HL-60 (cell line): ENCODE results near the gene PRIMPOL.

Experiments used
- DNase-seq, 2 experiments: peaks; one replicate each; pipeline ENCODE4 v3.0.0-alpha.2; 2010 to 2020; ENCODE audit warnings: low read depth in 1 of 2, low spot score in 1 of 2
- H3K27ac ChIP-seq: fragments of 250-450 bp; sonication (Bioruptor Pico); replicated peaks from 2 replicates; pipeline ENCODE4 v1.5.1; 2020; ENCODE audit warnings: mild to moderate bottlenecking, moderate library complexity
- H3K27me3 ChIP-seq: fragments of 250-450 bp; sonication (Bioruptor Pico); 2 replicates; pipeline ENCODE4 v1.5.1; 2021; ENCODE audit warnings: mild to moderate bottlenecking, moderate library complexity; ENCODE audit not compliant: insufficient read depth, poor library complexity, severe bottlenecking
- H3K4me3 ChIP-seq: replicated peaks from 2 replicates; pipeline ENCODE4 v1.5.1; 2011; ENCODE audit warnings: mild to moderate bottlenecking, control low read depth, low read length; ENCODE audit not compliant: insufficient read depth
- GABPA ChIP-seq: IDR thresholded peaks from 2 replicates; pipeline ENCODE4 v1.6.1; 2012; ENCODE audit warnings: low read depth
- POLR2AphosphoS5 ChIP-seq: IDR thresholded peaks from 2 replicates; pipeline ENCODE4 v1.6.1; 2012; ENCODE audit warnings: low read depth
- SPI1 ChIP-seq: IDR thresholded peaks from 2 replicates; pipeline ENCODE4 v1.6.1; 2012; ENCODE audit warnings: low read depth, mild to moderate bottlenecking, borderline replicate concordance
- TF ChIP-seq, protein P1 (sequence below): IDR thresholded peaks from 2 replicates; pipeline ENCODE4 v1.6.1; 2012; ENCODE audit warnings: low read depth; ENCODE audit not compliant: insufficient replicate concordance
- TF ChIP-seq, protein P2 (sequence below): IDR thresholded peaks from one replicate; pipeline ENCODE4 v1.5.1; 2011; ENCODE audit warnings: low read length, control low read depth, inconsistent platforms; ENCODE audit not compliant: insufficient read depth

PRIMPOL gene

DNA sequence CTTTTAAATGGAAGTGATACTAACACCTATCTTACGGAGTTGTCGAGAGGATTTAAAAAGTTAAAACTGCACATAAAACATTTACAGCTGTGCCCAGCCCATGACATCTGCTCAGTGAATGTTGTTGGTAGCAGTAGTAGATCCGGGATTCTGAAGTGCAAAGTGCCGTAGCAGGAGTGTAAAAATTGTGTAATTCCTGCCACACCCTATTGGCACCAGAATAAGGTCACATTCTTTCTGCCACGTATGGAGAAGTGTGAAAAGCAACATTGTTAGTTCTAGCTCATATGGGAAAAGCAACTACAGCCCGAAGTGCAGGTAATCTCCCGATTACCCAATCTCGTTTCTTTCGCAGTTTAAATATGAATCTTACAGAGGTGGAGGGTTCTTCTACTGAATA lies 31.2 kb downstream of the PRIMPOL start:
- TF ChIP-seq, protein P1, sequence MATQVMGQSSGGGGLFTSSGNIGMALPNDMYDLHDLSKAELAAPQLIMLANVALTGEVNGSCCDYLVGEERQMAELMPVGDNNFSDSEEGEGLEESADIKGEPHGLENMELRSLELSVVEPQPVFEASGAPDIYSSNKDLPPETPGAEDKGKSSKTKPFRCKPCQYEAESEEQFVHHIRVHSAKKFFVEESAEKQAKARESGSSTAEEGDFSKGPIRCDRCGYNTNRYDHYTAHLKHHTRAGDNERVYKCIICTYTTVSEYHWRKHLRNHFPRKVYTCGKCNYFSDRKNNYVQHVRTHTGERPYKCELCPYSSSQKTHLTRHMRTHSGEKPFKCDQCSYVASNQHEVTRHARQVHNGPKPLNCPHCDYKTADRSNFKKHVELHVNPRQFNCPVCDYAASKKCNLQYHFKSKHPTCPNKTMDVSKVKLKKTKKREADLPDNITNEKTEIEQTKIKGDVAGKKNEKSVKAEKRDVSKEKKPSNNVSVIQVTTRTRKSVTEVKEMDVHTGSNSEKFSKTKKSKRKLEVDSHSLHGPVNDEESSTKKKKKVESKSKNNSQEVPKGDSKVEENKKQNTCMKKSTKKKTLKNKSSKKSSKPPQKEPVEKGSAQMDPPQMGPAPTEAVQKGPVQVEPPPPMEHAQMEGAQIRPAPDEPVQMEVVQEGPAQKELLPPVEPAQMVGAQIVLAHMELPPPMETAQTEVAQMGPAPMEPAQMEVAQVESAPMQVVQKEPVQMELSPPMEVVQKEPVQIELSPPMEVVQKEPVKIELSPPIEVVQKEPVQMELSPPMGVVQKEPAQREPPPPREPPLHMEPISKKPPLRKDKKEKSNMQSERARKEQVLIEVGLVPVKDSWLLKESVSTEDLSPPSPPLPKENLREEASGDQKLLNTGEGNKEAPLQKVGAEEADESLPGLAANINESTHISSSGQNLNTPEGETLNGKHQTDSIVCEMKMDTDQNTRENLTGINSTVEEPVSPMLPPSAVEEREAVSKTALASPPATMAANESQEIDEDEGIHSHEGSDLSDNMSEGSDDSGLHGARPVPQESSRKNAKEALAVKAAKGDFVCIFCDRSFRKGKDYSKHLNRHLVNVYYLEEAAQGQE: no peak
- no peak for TF ChIP-seq POLR2AphosphoS5
- TF ChIP-seq, protein P2, sequence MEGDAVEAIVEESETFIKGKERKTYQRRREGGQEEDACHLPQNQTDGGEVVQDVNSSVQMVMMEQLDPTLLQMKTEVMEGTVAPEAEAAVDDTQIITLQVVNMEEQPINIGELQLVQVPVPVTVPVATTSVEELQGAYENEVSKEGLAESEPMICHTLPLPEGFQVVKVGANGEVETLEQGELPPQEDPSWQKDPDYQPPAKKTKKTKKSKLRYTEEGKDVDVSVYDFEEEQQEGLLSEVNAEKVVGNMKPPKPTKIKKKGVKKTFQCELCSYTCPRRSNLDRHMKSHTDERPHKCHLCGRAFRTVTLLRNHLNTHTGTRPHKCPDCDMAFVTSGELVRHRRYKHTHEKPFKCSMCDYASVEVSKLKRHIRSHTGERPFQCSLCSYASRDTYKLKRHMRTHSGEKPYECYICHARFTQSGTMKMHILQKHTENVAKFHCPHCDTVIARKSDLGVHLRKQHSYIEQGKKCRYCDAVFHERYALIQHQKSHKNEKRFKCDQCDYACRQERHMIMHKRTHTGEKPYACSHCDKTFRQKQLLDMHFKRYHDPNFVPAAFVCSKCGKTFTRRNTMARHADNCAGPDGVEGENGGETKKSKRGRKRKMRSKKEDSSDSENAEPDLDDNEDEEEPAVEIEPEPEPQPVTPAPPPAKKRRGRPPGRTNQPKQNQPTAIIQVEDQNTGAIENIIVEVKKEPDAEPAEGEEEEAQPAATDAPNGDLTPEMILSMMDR: no peak
- no peak for TF ChIP-seq GABPA
- TF ChIP-seq SPI1: no peak
- Histone ChIP-seq H3K27me3 (no peaks in the 10 kb centered on the region), H3K4me3 (no peak overlapping the region), H3K27ac (no peak overlapping the region)
- no peak for DNase-seq

DNA sequence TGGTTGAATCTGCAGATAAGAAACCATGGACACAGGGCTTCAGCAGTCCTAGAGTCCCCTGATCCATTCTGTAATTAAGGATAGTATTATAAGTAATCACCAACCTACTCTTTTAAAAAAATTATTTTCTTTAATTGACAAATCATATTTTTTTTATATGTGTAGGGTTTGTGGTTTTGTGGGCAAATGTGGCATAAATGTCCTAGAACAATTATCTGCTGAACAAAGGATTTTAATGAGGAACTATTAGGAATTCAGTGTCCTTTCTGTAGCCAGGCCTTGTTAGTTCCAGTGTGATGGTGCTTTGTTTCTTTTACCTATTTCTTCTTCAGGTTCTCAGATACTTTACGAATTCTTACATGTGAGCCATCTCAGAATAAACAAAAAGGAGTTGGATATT lies 32.4 kb downstream of the PRIMPOL start:
- H3K27ac ChIP-seq: no peak overlapping the region
- DNase-seq: no peak
- H3K27me3 ChIP-seq: no peaks in the 10 kb centered on the region
- TF ChIP-seq, protein P1: no peak
- TF ChIP-seq SPI1: no peak
- TF ChIP-seq GABPA: no peak
- no peak for TF ChIP-seq POLR2AphosphoS5
- TF ChIP-seq, protein P2: no peak
- no peak overlapping the region for H3K4me3 ChIP-seq

DNA sequence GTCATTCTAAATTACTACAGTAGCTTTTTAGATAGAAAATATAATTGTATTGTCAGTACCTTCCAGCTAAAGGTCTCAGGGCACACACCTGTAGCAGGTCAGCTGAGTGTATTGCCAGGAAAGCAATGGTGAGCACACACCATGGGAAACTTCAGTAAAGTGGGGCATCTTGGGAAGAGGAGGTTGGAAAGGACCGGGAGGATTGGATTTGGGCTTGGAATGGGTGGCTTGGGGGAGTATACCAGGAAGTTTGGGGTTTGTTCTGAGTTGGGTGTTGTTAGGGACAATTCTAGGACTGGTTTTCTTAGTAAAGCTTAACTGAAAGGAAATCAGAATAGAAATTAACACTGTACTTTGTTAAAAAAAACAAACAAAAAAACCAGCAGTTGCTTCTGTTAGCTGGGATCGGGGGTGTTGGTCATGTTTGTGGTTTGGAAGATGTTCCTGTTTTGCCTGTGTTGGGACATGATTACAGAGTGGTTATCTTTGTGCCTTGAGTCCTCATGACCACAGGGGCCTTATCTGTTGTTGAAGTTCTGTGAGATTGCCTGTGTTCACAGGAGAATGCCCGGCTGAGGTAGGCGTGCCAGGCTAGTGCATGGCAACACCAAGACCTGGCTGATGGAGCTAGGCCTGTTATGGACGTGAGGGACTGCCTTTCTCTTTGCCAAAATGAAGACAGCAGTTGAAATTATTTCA lies 35.1 kb downstream of the PRIMPOL start:
- Histone ChIP-seq H3K4me3 (no peak overlapping the region), H3K27ac (peak overlapping the region; percentile 86), H3K27me3 (no peaks in the 10 kb centered on the region)
- TF ChIP-seq SPI1 (peak; percentile 53; the same call in 1 of the 2 replicates), POLR2AphosphoS5 (peak; percentile 89), GABPA (no peak)
- TF ChIP-seq, protein P1: no peak
- TF ChIP-seq, protein P2: no peak
- DNase-seq: peak; percentile 50 to 96
